Activated T-cell treated with anti-CD3 and anti-CD28 coated beads for 1 hour (primary cell): ENCODE results near the gene VPS33B.
A peak's percentile ranks its signal among the peaks of the same experiment; 100 is the strongest.
"Not testable (repeated sequence)": the region's sequence is repeated elsewhere in the genome, so short reads cannot be mapped to it uniquely, and the experiment has no call there.

Source experiments
- DNase-seq: peaks from one replicate; pipeline ENCODE4 v3.0.0-alpha.2; 2020; ENCODE audit warnings: low read depth

VPS33B gene

GRCh38 chr15:91022075-91022831 is at the start of gene VPS33B:
VPS33B (minus strand) TSS chr15:91022594; CDS start chr15:91022249, 345 bp downstream.
- DNase-seq = peak; percentile 57

GRCh38 chr15:91072161-91072560 is 49.8 kb upstream of the VPS33B start:
- no peak for DNase-seq

- no peak for DNase-seq
Observed at GRCh38 chr15:91070872-91071271, 48.5 kb upstream of the VPS33B start.

- DNase-seq = no peak
Observed at GRCh38 chr15:91068966-91069365, 46.6 kb upstream of the VPS33B start.

GRCh38 chr15:91068436-91068835 is 46.0 kb upstream of the VPS33B start:
- no peak for DNase-seq

- DNase-seq = no peak
Observed at GRCh38 chr15:91067036-91067435, 44.6 kb upstream of the VPS33B start.

GRCh38 chr15:91065505-91065904 is 43.1 kb upstream of the VPS33B start:
- DNase-seq = no peak

- DNase-seq = no peak
Observed at GRCh38 chr15:91061997-91062396, 39.6 kb upstream of the VPS33B start.

GRCh38 chr15:91061230-91061629 is 38.8 kb upstream of the VPS33B start:
- no peak for DNase-seq

- no peak for DNase-seq
Observed at GRCh38 chr15:91055548-91056331, 33.3 kb upstream of the VPS33B start.

- DNase-seq = no peak
Observed at GRCh38 chr15:91054816-91055215, 32.4 kb upstream of the VPS33B start.

GRCh38 chr15:91051248-91051647 is 28.9 kb upstream of the VPS33B start:
- DNase-seq = no peak

GRCh38 chr15:91050128-91050455 is 27.7 kb upstream of the VPS33B start:
- no peak for DNase-seq

GRCh38 chr15:91049378-91050127 is 27.2 kb upstream of the VPS33B start:
- DNase-seq = peak; percentile 34

- DNase-seq = no peak
Observed at GRCh38 chr15:91047545-91048199, 25.3 kb upstream of the VPS33B start.

GRCh38 chr15:91046056-91046455 is 23.7 kb upstream of the VPS33B start:
- not testable (repeated sequence) for DNase-seq

- DNase-seq = no peak
Observed at GRCh38 chr15:91045065-91045464, 22.7 kb upstream of the VPS33B start.

- no peak for DNase-seq
Observed at GRCh38 chr15:91043202-91043874, 20.9 kb upstream of the VPS33B start.

GRCh38 chr15:91040856-91041255 is 18.5 kb upstream of the VPS33B start:
- DNase-seq = no peak

GRCh38 chr15:91039996-91040395 is 17.6 kb upstream of the VPS33B start:
- no peak for DNase-seq

- peak; percentile 45 for DNase-seq
Observed at GRCh38 chr15:91032919-91033803, 10.8 kb upstream of the VPS33B start.
